ENCODE data around the gene NINL.
"Not testable (repeated sequence)": the region's sequence is repeated elsewhere in the genome, so short reads cannot be mapped to it uniquely, and the experiment has no call there.

NINL gene

GRCh38 chr20:25532015-25532751, 53.1 kb downstream of the NINL start:
- DNase-seq = no peak

- no peak for DNase-seq
Measured at GRCh38 chr20:25529295-25529951, 55.9 kb downstream of the NINL start.

- no peak for DNase-seq
Measured at GRCh38 chr20:25527949-25528348, 57.4 kb downstream of the NINL start.

- no peak for DNase-seq
Measured at GRCh38 chr20:25526446-25526845, 58.9 kb downstream of the NINL start.

GRCh38 chr20:25525867-25526266, 59.5 kb downstream of the NINL start:
- peak; percentile 95 for DNase-seq

GRCh38 chr20:25525295-25525694, 60.0 kb downstream of the NINL start:
- no peak for DNase-seq

- no peak for DNase-seq
Measured at GRCh38 chr20:25521382-25521781, 63.9 kb downstream of the NINL start.

GRCh38 chr20:25517124-25517523, 68.2 kb downstream of the NINL start:
- DNase-seq = no peak

- DNase-seq = no peak
Measured at GRCh38 chr20:25514747-25515340, 70.5 kb downstream of the NINL start.

- no peak for DNase-seq
Measured at GRCh38 chr20:25514195-25514594, 71.1 kb downstream of the NINL start.

- DNase-seq = no peak
Measured at GRCh38 chr20:25512709-25513108, 72.6 kb downstream of the NINL start.

- DNase-seq = no peak
Measured at GRCh38 chr20:25511183-25511582, 74.1 kb downstream of the NINL start.

GRCh38 chr20:25510721-25511120, 74.6 kb downstream of the NINL start:
- no peak for DNase-seq

GRCh38 chr20:25510202-25510601, 75.1 kb downstream of the NINL start:
- DNase-seq = no peak

GRCh38 chr20:25509084-25509483, 76.2 kb downstream of the NINL start:
- no peak for DNase-seq

GRCh38 chr20:25508083-25508770, 77.1 kb downstream of the NINL start:
- DNase-seq = no peak

- DNase-seq = no peak
Measured at GRCh38 chr20:25507385-25508082, 77.8 kb downstream of the NINL start.

GRCh38 chr20:25504366-25505135, 80.8 kb downstream of the NINL start:
- no peak for DNase-seq

- no peak for DNase-seq
Measured at GRCh38 chr20:25503936-25504335, 81.4 kb downstream of the NINL start.

GRCh38 chr20:25503051-25503639, 82.2 kb downstream of the NINL start:
- DNase-seq = not testable (repeated sequence)

GRCh38 chr20:25500880-25501351, 84.4 kb downstream of the NINL start:
- no peak for DNase-seq
